HG03097 (cell line): ENCODE measurements around the gene ATP6V1B1.

Experiments
- ATAC-seq: cut with Tn5 transposase; IDR thresholded peaks from one replicate; pipeline ENCODE4 v1.9.1; 2021; ENCODE audit not compliant: unreplicated experiment, low FRiP score

Gene ATP6V1B1

DNA sequence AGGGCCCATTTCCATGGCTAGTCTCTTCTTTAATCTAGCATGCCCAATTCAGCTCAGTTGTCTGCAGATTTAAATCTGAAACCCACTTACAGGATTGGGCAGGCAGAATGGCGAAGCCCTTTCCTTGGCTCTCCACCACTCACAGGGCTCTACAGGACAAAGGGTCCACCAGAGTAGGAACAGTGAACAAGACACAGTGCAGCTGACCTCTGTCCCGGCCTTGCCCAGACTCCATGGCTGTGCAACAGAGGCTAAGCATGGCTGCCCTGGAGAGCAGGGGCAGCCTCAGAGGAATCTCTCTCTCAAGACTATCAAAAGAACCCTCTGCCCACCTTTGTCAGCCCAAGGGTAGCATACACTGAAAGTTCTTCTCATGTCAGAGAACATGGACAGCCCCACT lies 9.7 kb upstream of the ATP6V1B1 start:
- ATAC-seq: no peak

DNA sequence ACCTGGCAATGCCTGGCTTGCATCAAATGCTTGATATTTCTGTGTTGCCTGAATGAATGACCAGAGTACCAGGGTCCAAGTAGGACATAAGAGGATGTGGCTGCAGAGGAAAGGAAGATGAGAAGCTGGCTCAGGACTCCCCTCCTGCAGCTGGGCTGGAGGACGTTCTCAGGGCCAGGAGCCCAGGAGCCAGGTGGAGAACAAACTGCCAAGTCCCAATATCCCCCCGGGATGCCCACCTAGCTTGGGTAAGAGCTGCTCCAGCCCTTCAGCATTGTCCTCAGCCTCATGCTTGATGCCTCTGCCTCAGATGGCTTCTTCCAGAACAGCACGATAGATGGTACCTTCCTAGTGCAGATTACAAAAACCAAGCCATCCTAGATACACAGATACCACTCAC lies 8.6 kb upstream of the ATP6V1B1 start:
- no peak for ATAC-seq

DNA sequence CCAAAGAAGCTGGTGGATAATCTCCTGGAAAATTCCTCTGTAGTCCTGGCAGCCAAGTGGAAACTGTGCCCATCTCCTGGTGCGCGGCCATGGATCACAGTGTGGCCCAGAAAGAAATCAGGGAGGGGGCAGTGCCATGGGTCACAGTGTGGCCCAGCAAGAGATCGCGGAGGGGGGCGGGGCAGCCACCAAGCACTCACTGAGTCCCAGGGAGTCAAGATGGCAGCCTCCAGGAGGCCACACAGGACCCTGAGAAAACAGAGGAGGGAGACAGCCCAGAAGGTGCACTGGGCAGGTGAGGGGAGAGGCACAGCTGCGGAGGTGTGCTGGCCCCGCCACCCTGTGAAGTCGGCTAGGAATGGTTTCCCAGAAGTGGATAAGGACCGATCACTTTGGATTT lies 8.1 kb upstream of the ATP6V1B1 start:
- ATAC-seq: no peak

DNA sequence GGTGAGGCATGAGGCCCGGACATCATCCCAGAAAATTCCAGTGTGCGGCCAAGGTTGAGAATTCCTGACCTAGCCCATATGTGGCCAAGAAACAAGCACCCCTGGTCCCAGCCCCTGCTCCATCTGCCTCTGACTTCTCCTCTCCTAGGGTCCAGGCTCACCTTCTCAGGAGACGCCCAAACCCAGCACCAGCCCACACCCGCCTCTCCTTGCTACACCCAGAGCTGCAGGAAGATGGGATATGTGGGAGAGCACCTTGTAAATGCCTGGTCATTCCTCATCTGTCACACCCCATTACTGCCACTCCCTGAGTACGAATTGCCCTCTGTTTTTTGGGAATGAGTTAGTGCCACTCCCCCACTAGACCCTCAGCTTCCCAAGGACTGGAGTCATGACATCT lies 7.3 kb upstream of the ATP6V1B1 start:
- no peak for ATAC-seq

DNA sequence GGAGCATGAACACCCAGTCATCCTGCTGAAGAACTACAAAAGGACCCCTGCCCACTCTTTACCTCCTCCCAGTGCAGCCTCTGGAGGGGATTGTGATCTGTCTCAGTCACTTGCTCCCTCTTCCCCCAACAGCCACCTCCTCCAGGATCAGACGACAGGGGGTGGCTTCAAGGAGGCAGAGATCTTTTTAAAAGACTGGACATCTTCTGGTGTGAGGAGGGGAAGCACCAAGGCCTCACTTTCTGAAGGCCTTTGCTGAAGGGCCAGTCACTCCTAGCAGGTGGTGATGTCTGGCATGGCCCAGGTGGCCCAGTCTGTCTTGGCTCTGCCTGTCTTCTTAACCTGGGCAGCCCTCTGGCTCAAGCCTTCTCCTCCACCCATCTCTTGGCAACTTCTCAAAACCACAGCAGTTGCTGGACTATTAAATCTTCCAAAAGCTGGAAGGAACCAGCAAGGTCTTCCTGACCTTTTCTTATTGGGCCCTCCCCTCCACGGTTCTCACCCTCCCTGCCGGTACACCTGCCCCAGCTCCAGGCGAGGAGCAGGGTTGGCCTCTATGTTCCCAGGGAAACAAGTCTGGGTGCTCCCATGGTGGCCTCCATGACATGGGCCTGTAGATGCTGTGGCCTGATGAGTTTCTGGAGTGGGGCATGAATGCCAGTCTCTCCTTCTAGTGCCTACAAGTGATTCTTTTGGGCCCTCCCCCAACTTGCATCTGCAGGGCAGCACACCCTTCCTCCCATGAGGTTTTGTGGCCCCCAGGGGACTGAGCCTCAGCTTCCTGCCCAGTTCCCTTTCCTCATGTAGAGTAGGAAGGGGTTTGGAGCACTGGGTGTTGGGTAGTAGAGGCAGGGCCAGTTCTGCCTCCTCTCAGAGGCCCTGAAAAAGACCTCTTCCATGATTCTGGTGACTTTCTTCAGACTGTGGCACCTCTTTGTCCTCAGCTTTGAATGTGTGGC lies 5.0 kb upstream of the ATP6V1B1 start:
- ATAC-seq: no peak

DNA sequence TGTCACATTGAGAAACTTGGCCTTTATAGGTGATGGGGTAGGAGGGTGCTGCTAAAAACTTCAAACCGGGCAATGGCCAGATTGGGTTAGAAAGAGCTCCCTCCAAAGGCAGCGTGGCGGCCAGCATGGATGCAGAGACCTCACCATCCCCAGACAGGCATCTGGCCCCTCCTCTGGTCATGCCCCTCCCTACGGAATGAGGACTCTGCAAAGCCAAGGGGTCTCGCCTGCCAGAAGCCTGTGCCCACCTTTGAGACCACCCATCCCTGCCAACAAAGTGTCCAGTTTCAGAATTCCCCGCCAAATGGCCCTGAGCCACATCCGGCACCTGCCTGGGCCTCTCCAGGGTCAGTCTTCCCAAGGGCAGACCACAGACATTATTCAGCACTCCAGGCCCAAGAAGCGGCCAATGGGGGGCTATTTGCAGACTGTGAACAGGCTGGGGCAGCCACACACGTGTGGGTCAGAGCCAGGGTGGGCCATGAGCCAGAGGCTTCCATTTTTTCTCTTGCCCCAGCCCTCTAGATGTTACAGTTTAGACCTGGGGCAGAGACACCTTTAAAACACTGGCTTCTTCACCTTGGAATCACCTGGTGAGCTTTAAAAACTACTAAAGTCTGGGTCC lies 4.2 kb upstream of the ATP6V1B1 start:
- ATAC-seq: no peak

DNA sequence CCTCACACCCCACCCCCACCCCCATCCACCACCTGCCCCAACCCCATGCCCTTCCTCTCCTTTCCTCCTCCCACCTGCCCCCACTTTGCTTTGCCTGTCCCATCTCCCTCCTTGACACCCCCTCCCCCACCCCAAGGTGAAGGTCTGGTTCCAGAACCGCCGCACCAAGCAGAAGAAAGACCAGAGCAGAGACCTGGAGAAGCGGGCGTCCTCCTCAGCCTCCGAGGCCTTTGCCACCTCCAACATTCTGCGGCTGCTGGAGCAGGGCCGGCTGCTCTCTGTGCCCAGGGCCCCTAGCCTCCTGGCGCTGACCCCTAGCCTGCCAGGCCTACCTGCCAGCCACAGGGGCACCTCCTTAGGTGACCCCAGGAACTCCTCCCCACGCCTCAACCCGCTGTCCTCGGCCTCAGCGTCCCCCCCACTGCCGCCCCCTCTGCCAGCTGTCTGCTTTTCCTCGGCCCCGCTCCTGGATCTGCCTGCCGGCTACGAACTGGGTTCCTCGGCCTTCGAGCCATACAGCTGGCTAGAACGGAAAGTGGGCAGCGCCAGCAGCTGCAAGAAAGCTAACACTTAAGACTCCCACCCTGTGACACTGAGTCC lies 3.0 kb upstream of the ATP6V1B1 start:
- no peak for ATAC-seq

DNA sequence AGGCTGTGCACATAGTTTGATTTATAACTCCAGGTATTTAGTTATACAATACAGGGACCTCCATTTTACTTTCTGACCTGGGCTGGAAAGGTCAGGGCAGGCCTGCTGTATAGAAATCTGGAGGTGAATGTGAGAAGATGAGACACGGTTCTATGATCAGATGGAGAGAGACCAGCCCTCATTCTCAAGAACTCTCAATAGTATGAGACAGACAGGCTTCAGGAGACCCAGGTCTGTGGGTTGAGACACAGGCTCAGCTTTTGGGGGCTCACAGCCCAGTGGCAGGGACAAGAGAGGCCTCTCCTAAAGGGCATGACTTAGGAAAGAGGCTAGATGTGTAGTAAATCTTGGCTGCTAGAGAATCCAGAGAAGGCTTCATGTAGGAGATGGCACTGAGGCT lies 719 bp upstream of the ATP6V1B1 start:
- ATAC-seq: no peak

DNA sequence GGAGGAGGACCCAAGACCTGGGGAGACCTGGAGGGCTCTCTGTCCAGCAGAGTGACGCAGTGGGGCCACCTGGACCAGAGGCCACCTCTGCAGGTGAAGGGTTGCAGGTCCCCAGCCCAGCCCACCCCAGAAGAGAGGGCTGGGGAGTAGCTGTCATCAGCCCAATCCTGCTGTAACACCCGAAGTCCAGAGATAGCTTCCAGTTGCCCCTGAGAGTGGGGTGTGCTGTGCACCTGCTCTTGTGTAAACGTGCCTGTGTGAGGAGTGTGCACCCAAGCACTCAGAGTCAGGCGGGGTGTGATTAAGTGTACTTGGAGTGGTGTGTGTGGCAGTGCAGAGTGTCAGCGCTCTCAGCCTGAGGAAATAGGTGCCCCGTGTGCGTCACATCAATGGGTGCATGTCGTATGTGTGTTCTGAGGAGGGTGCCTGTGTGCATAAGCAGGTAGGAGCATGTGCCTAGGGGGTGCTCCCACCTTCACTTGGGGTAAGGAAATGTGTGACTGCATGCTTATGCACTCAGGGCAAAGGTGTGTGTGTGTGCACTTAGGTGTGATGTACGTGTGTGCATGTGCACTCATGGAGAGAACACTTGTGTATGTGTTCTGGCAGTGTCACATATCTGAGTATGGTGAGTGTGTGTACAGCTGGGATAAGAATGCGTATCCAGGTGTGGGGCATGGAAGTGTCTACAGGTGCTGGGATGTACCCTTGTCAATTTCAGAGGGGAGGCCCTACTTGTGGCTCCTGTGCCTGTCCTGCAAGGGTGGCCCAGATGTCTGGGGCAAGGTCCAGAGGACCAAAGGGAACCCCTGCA lies 672 bp downstream of the ATP6V1B1 start:
- no peak for ATAC-seq

DNA sequence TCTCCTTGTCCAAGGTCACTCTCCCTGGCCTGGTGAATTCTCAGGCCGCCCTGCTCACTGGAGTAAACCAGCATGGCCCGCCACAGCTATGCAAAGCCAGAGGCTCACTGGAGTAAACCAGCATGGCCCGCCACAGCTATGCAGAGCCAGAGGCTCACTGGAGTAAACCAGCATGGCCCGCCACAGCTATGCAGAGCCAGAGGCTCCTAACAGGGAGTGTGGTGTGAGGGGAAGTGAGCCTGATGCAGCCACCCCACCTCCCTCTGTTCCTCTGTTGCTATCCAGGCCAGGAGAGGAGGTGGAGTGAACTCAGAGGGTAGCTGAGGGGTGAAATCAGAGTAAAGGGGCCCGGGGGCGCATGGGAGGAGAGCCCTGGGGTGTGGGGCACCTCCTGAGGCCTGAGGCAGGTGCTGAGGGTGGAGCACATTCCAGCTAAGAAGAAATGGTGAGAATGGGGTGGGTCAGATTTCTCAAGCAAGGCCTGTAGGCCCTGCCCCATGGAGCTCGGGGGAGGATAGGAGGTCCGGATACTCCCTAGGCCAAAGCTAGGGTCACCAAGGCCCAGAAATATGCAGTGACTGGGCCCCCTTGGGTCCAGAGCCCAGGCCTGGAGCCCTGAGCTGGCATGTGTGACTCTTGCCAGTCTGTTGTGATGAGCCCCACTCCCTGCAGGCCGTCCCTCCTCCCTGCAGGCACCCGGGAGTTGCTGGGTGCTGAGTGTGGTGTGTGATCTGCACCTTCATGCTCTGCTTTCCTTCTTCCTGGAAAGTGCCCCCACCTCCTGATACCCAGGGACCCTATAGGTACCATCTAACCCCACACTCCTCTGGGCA lies 1.5 kb downstream of the ATP6V1B1 start:
- no peak for ATAC-seq

DNA sequence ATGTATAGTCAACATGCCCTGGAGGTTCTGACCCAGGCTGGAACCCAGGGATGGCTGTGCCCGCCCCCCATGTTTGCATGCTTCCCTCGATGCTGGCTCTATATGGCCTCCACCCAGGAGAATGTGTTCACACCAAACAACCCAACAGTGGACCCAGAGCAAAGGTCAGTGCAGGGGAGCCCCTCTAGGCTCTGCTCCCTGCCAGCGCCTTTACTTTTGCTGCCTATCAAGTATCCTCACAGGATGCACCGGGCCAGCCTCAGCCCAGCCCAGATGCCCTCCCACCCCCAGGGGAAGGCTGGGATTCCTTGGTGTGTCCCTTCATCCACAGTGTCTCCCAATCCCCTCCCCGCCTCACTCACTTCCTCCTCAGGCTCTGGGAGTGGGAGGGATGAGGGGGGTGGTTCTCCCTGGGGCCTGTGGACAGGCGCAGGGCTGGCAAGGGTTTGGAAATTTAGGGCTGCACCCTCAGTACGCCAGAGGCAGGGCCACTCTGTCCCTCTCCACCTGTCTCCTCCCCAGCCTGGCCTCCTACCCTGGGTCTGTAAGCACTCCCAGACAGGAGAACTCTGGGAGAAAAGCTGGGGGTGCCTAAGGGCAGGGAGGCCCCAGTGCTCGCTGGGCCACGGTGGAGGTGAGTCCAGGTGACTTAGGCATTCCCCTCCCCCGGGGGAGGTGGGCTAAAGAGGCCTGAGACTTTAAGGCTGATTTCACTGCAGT lies 2.3 kb downstream of the ATP6V1B1 start:
- ATAC-seq: no peak

DNA sequence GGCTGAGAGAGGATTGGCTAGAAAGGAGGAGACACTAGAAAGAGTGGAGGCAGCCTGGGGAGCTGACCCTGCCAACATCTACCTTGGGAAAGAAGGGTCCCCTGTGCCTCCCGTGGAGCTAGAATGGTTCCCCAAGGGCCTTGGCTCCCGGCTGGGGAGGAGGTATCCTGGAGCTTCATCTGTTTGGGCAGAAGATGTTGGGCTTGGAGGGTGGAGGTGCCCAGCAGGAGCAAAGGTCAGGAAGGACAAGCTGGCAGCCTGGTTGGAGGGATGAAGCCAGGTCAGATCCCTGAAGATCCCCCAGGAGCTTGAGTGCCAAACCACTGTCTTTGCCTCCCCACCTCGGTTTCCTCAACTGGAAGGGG lies 2.9 kb downstream of the ATP6V1B1 start:
- no peak for ATAC-seq

DNA sequence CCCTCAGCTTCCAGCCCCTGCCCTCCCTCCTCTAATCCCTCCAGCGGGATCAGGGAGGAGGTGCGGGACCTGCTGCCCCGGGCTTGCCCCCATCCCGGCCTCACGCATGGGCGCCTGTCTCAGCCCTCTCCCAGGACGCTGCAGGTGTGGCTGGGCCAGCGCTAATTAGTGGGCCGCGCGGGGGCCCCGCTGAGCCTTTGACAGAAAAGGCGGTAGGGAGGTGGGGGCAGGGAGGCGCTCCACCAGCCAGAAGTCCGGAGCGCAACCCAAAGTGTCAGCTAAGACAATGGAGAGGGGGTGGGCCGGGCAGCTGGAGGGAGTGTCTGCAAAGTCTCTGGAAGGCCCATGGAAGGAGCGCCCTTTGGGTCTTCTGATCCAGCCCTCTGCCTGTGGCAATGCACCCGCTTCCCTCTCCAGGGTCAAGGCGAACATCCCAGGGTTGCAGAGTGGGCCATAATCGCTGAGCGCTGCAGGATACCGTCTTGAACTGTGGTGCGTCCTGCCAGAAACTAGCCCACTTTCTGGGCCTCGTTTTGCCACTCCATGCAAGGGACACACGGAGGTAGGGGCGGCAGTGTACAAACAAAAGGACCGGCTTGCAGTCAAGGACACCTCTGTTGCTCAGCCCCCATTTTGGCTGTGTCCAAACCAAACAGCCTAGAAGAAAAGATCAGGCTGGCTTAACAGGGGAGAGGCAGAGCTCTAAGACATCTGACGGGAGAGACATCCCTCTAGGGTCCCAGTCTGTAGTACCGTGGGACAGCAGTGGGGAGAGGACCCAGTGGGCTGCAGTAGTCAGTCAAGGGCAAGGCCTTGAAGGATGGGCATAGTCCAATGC lies 3.5 kb downstream of the ATP6V1B1 start:
- no peak for ATAC-seq

DNA sequence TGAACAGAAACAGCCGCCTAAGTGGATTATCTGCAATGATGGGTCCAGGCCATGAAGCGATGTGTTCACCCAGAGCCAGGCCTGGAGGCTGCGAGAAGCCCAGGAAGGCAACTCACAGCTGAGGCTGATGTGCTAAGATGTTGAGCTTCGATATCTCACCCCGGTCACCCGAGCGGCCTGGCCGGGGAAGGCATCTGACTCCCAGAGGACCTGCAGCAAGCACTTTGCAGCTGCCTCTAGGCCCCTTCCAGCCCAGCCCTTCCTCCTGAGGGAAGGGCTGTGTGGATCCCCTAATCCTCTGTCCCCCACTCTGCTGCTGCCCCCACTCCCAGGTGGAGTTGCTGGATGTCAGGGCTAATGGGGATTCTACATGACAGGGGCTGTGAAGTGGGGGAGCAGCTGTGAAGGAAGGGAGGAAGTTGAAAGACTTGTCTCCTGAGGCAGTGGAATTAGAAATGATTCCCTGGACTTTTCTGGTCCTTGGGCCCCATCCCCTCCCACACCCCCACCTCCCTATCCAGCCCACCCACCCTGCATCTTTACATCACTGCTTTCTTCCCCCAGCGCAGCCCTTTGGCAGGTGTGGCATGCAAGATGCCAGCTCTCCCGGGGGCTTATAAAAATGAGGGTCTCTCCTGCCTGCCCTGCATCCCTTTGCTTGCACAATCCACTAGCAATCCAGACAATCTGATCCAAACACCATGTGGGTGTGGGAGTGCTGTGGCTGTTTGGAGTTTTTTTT lies 4.3 kb downstream of the ATP6V1B1 start:
- no peak for ATAC-seq

DNA sequence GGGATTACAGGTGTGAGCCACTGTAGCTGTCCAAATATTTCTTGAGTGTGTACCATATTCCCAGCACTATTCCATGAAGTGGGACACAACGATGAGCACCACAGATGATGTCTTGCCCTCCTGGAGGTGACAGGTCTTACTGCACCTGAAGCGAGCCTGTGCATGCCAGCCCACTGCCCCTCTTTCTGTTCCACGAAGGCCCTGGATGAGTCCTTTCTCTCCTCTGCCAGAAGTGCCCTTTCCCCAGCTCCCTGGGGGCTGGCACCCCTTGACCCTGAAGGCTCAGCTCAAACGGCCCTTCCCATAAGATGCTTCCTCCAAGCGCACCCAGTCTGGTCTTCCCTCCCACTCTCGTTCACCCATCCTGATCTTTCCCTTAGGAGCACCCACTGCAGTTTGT lies 5.5 kb downstream of the ATP6V1B1 start:
- no peak for ATAC-seq

DNA sequence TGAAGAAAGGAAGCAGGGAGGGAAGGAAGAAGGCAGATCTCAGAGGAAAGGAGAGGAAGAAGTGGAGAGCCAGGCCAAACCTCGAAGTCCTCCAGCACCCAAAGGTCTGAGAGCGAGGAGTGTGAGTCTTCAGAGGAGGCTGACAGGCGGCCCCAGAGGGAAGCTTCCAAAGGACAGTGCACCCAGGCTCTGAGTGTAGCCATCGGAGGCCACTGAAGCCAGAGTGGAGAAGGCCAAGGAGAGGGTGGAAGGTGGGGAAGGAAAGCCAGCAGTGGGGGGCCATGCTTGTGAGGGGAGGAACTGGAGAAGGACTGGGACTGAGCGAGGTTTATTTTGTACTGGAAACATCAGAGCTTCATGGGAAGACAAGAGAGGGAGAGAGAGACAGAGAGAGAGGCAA lies 6.0 kb downstream of the ATP6V1B1 start:
- no peak for ATAC-seq

DNA sequence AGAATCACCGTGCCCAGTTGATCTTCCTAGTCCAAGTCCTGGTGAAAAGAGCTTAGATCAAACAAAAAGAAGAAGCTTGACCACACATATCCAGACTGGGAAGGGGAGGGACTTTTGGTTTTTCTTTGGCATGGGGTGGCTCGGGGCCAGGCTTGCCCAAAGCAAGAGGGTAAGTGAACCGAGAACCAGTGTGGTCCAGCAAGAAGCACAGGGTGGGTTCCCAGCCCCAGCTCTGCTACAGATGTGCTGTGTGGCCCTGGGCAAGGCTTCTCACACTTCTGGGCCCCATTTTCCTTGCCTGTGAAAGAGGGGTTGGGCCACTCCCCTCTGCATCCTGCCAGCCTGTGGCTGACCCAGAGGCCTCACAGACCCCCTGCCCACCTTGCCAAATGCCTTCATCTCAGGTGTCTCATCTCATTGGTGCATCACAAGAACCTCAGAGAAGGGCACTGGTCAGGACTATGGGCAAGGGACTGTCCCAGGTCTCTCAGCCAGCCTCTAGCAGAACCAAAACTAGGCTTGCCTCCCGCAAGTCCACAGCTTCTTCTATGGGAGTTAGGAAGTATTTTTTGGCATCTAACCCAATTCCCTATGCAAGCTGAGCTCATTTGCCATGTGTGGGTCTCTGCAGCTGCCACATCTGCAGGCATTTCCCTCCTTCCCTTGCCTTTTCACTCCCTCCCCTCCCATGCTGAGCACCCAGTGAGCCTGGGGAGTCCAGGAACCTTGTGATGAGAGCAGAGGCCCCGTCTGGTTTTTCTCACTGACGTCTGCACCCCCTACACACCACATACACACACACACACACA lies 6.9 kb downstream of the ATP6V1B1 start:
- no peak for ATAC-seq
